CD4-positive, alpha-beta T cell treated with Interleukin-4 for 1 hour (primary cell): ENCODE measurements around the gene HES3.

Experiments
- DNase-seq, 2 donors: peaks; one replicate each; pipeline ENCODE4 v3.0.0-alpha.2; 2020 to 2022

HES3 gene

GRCh38 chr1:6246497-6247467 is 2.8 kb downstream of the HES3 start:
- DNase-seq: peak; percentile 78 to 79

GRCh38 chr1:6247651-6248050 is 3.7 kb downstream of the HES3 start:
- DNase-seq: no peak

- DNase-seq: no peak
Measured at GRCh38 chr1:6248161-6248776, 4.3 kb downstream of the HES3 start.

GRCh38 chr1:6248932-6249738 is 5.2 kb downstream of the HES3 start:
- no peak for DNase-seq

- no peak for DNase-seq
Measured at GRCh38 chr1:6249739-6250689, 6.0 kb downstream of the HES3 start.

GRCh38 chr1:6251233-6251632 is 7.3 kb downstream of the HES3 start:
- DNase-seq: no peak

GRCh38 chr1:6251681-6252373 is 7.8 kb downstream of the HES3 start:
- no peak for DNase-seq

- no peak for DNase-seq
Measured at GRCh38 chr1:6252374-6252710, 8.4 kb downstream of the HES3 start.

- DNase-seq: no peak
Measured at GRCh38 chr1:6253380-6253779, 9.4 kb downstream of the HES3 start.

GRCh38 chr1:6254691-6255090 is 10.7 kb downstream of the HES3 start:
- no peak for DNase-seq

- no peak for DNase-seq
Measured at GRCh38 chr1:6256645-6257044, 12.7 kb downstream of the HES3 start.

- no peak for DNase-seq
Measured at GRCh38 chr1:6257541-6258069, 13.6 kb downstream of the HES3 start.

GRCh38 chr1:6258675-6259074 is 14.7 kb downstream of the HES3 start:
- no peak for DNase-seq

- DNase-seq: peak; percentile 82
Measured at GRCh38 chr1:6259491-6260362, 15.7 kb downstream of the HES3 start.

- peak in 1 of 2 donors; percentile 17 for DNase-seq
Measured at GRCh38 chr1:6260433-6260934, 16.5 kb downstream of the HES3 start.

GRCh38 chr1:6260961-6261614 is 17.1 kb downstream of the HES3 start, which contains the start of gene GPR153:
Gene GPR153, minus strand, starts transcription at chr1:6261098. Its CDS starts 6,193 bp downstream, at chr1:6254905.
- peak; percentile 26 to 42 for DNase-seq

- DNase-seq: no peak
Measured at GRCh38 chr1:6261615-6261995, 17.6 kb downstream of the HES3 start.

- no peak for DNase-seq
Measured at GRCh38 chr1:6262555-6263420, 18.8 kb downstream of the HES3 start.
